ENCODE results near the gene CEP250.

Gene CEP250

GRCh38 chr20:35434085-35435005, 21.1 kb upstream of the CEP250 start:
- CTCF ChIA-PET, result no interaction called here
- DNase-seq (ENCODE audit: extremely low spot score), result no peak
- no peak for TF ChIP-seq SUZ12 (IDR thresholded peaks at IDR 0.05)
- TF ChIP-seq FOXM1 (IDR thresholded peaks at IDR 0.05; ENCODE audit: borderline replicate concordance), result no peak
- no peak for TF ChIP-seq TARDBP (IDR thresholded peaks at IDR 0.05)
- no peak for TF ChIP-seq HDGF (IDR thresholded peaks at IDR 0.05; ENCODE audit: borderline replicate concordance)
- no peak for TF ChIP-seq FOXK2 (IDR thresholded peaks at IDR 0.05)
- no peak for TF ChIP-seq BHLHE40 (IDR thresholded peaks at IDR 0.05; ENCODE audit: borderline replicate concordance)
- TF ChIP-seq NFRKB (IDR thresholded peaks at IDR 0.05), result no peak
- no peak for TF ChIP-seq ZNF384 (IDR thresholded peaks at IDR 0.05)
- no peak for TF ChIP-seq CTBP1 (IDR thresholded peaks at IDR 0.05; ENCODE audit: borderline replicate concordance)
- TF ChIP-seq ELF4 (IDR thresholded peaks at IDR 0.05), result no peak
- no peak for TF ChIP-seq SP1 (IDR thresholded peaks at IDR 0.05)
- no peak for TF ChIP-seq FOXA1 (IDR thresholded peaks at IDR 0.05)
- no peak for TF ChIP-seq LEF1 (IDR thresholded peaks at IDR 0.05; ENCODE audit: borderline replicate concordance)
- TF ChIP-seq ARNT (IDR thresholded peaks at IDR 0.05), result no peak
- TF ChIP-seq L3MBTL2 (conservative IDR thresholded peaks at IDR 0.05), result no peak
- no peak for TF ChIP-seq PKNOX1 (IDR thresholded peaks at IDR 0.05)
- POLR2A ChIA-PET, result interaction anchor here (1.7 kb wide), 1 partner anchor 21 kb away, joined by 6 read pairs; the partner anchor contains the start of gene CEP250

GRCh38 chr20:35436177-35436573, 19.2 kb upstream of the CEP250 start:
- POLR2A ChIA-PET, result interaction anchor here (1.9 kb wide), 1 partner anchor 19 kb away, joined by 5 read pairs; the partner anchor contains the start of gene CEP250
- CTCF ChIA-PET, result interaction anchor here (1.8 kb wide), 1 partner anchor 132 kb away, joined by 6 read pairs; no protein-coding TSS in a partner anchor

GRCh38 chr20:35437599-35437998, 17.8 kb upstream of the CEP250 start:
- CTCF ChIA-PET, result no interaction called here

More at GRCh38 chr20:35436177-35436573, 19.2 kb upstream of the CEP250 start:
- TF ChIP-seq ZNF384 (IDR thresholded peaks at IDR 0.05) (no peak), ELF4 (IDR thresholded peaks at IDR 0.05) (no peak), FOXK2 (IDR thresholded peaks at IDR 0.05) (no peak), BHLHE40 (IDR thresholded peaks at IDR 0.05; ENCODE audit: borderline replicate concordance) (no peak), HDGF (IDR thresholded peaks at IDR 0.05; ENCODE audit: borderline replicate concordance) (no peak), SUZ12 (IDR thresholded peaks at IDR 0.05) (no peak), SP1 (IDR thresholded peaks at IDR 0.05) (no peak), L3MBTL2 (conservative IDR thresholded peaks at IDR 0.05) (no peak), CTBP1 (IDR thresholded peaks at IDR 0.05; ENCODE audit: borderline replicate concordance) (no peak), TARDBP (IDR thresholded peaks at IDR 0.05) (no peak), FOXM1 (IDR thresholded peaks at IDR 0.05; ENCODE audit: borderline replicate concordance) (no peak), ARNT (IDR thresholded peaks at IDR 0.05) (no peak), PKNOX1 (IDR thresholded peaks at IDR 0.05) (no peak), FOXA1 (IDR thresholded peaks at IDR 0.05) (no peak), NFRKB (IDR thresholded peaks at IDR 0.05) (no peak)
- DNase-seq (ENCODE audit: extremely low spot score), result no peak

GRCh38 chr20:35443003-35443402, 12.4 kb upstream of the CEP250 start:
- no peak for TF ChIP-seq TARDBP (IDR thresholded peaks at IDR 0.05)
- TF ChIP-seq ZNF384 (IDR thresholded peaks at IDR 0.05), result no peak
- no peak for TF ChIP-seq PKNOX1 (IDR thresholded peaks at IDR 0.05)
- TF ChIP-seq ELF4 (IDR thresholded peaks at IDR 0.05), result no peak
- TF ChIP-seq NFRKB (IDR thresholded peaks at IDR 0.05), result no peak
- no peak for TF ChIP-seq ARNT (IDR thresholded peaks at IDR 0.05)
- no peak for TF ChIP-seq SP1 (IDR thresholded peaks at IDR 0.05)
- no peak for TF ChIP-seq L3MBTL2 (conservative IDR thresholded peaks at IDR 0.05)
- TF ChIP-seq FOXA1 (IDR thresholded peaks at IDR 0.05), result no peak
- no peak for TF ChIP-seq FOXK2 (IDR thresholded peaks at IDR 0.05)
- no peak for TF ChIP-seq FOXM1 (IDR thresholded peaks at IDR 0.05; ENCODE audit: borderline replicate concordance)
- no peak for TF ChIP-seq CTBP1 (IDR thresholded peaks at IDR 0.05; ENCODE audit: borderline replicate concordance)
- TF ChIP-seq SUZ12 (IDR thresholded peaks at IDR 0.05), result no peak
- no peak for TF ChIP-seq BHLHE40 (IDR thresholded peaks at IDR 0.05; ENCODE audit: borderline replicate concordance)
- TF ChIP-seq HDGF (IDR thresholded peaks at IDR 0.05; ENCODE audit: borderline replicate concordance), result no peak
- TF ChIP-seq LEF1 (IDR thresholded peaks at IDR 0.05; ENCODE audit: borderline replicate concordance), result no peak
- CTCF ChIA-PET, result no interaction called here
- no peak for DNase-seq (ENCODE audit: extremely low spot score)
- POLR2A ChIA-PET, result interaction anchor here (5.9 kb wide), 1 partner anchor 12 kb away, joined by 29 read pairs; the partner anchor contains the start of gene CEP250

More at GRCh38 chr20:35437599-35437998, 17.8 kb upstream of the CEP250 start:
- POLR2A ChIA-PET, result interaction anchor here (1.9 kb wide), 1 partner anchor 18 kb away, joined by 5 read pairs; the partner anchor contains the start of gene CEP250
- TF ChIP-seq L3MBTL2 (conservative IDR thresholded peaks at IDR 0.05) (no peak), SUZ12 (IDR thresholded peaks at IDR 0.05) (no peak)
- no peak for DNase-seq (ENCODE audit: extremely low spot score)

GRCh38 chr20:35444226-35444625, 11.2 kb upstream of the CEP250 start:
- ChIA-PET CTCF (no interaction called here), POLR2A (interaction anchor here (5.9 kb wide), 1 partner anchor 10 kb away, joined by 29 read pairs; the partner anchor contains the start of gene CEP250)
- DNase-seq (ENCODE audit: extremely low spot score), result no peak
- no peak for TF ChIP-seq L3MBTL2 (conservative IDR thresholded peaks at IDR 0.05)
- TF ChIP-seq HDGF (IDR thresholded peaks at IDR 0.05; ENCODE audit: borderline replicate concordance), result no peak
- TF ChIP-seq ARNT (IDR thresholded peaks at IDR 0.05), result no peak
- TF ChIP-seq PKNOX1 (IDR thresholded peaks at IDR 0.05), result no peak
- TF ChIP-seq FOXM1 (IDR thresholded peaks at IDR 0.05; ENCODE audit: borderline replicate concordance), result no peak
- no peak for TF ChIP-seq ELF4 (IDR thresholded peaks at IDR 0.05)
- no peak for TF ChIP-seq SUZ12 (IDR thresholded peaks at IDR 0.05)
- TF ChIP-seq SP1 (IDR thresholded peaks at IDR 0.05), result no peak
- no peak for TF ChIP-seq BHLHE40 (IDR thresholded peaks at IDR 0.05; ENCODE audit: borderline replicate concordance)
- TF ChIP-seq TARDBP (IDR thresholded peaks at IDR 0.05), result no peak
- TF ChIP-seq FOXK2 (IDR thresholded peaks at IDR 0.05), result no peak
- no peak for TF ChIP-seq ZNF384 (IDR thresholded peaks at IDR 0.05)
- TF ChIP-seq CTBP1 (IDR thresholded peaks at IDR 0.05; ENCODE audit: borderline replicate concordance), result no peak
- no peak for TF ChIP-seq FOXA1 (IDR thresholded peaks at IDR 0.05)
- no peak for TF ChIP-seq LEF1 (IDR thresholded peaks at IDR 0.05; ENCODE audit: borderline replicate concordance)
- no peak for TF ChIP-seq NFRKB (IDR thresholded peaks at IDR 0.05)
